WERI-Rb-1 (cell line): ENCODE data around the gene S1PR1.

Experiments
- DNase-seq: peaks from one replicate; pipeline ENCODE4 v3.0.0-alpha.2; 2020
- H3K27ac ChIP-seq: fragments of 250-450 bp; sonication (Bioruptor Pico); 2 replicates; pipeline ENCODE4 v1.5.1; 2020; ENCODE audit warnings: mild to moderate bottlenecking, moderate library complexity
- H3K27me3 ChIP-seq: fragments of 250-450 bp; sonication (Bioruptor Pico); 2 replicates; pipeline ENCODE4 v1.5.1; 2021; ENCODE audit warnings: mild to moderate bottlenecking, low read depth, moderate library complexity; ENCODE audit not compliant: insufficient read depth, severe bottlenecking
- H3K36me3 ChIP-seq: fragments of 250-450 bp; sonication (Bioruptor Pico); 2 replicates; pipeline ENCODE4 v1.5.1; 2020; ENCODE audit warnings: mild to moderate bottlenecking, moderate library complexity
- H3K4me3 ChIP-seq: 2 replicates; pipeline ENCODE4 v1.5.1; 2011; ENCODE audit warnings: low read depth, mild to moderate bottlenecking, control low read depth, low read length
- H3K9me3 ChIP-seq: fragments of 250-450 bp; sonication (Bioruptor Pico); 2 replicates; pipeline ENCODE4 v1.5.1; 2021; ENCODE audit warnings: mild to moderate bottlenecking, moderate library complexity; ENCODE audit not compliant: severe bottlenecking
- TF ChIP-seq, protein P1 (sequence below): IDR thresholded peaks from 2 replicates; pipeline ENCODE4 v1.5.1; 2011; ENCODE audit warnings: low read depth, mild to moderate bottlenecking, control low read depth, inconsistent platforms, low read length

Gene S1PR1

DNA sequence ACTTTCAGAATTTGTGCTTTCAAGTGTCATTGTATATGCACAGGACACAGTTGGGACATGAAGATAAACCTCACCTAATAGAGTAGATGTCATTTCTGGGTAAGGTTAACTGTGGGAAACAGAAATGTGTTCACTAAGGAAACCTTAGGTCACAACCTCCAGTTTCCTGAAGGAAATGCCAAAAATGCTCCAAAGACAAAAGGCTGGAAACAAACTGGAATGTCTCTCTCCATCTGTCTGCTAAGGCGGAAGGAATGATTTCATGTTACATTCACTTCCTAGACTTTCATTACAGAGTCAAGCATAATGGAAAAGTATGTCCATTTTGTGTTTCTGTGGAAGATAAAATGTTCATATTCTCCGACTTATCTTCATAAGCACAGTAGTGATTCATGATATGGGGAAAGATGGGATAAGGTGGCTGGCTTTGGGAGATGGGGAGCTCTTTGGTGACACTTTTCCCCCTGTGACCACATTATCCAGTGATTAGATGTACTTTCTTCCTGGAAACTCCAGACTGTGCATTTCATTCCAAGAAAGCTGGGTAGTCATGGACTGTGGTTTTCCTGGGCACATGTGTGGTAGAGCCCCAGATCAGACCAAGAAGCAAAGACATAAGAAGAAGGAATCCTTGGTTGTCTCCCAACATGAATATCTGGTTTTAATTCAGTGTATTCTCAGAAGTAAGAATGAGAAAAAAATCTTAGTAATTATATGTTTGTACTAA is 5.7 kb downstream of the S1PR1 start:
- TF ChIP-seq, protein P1, sequence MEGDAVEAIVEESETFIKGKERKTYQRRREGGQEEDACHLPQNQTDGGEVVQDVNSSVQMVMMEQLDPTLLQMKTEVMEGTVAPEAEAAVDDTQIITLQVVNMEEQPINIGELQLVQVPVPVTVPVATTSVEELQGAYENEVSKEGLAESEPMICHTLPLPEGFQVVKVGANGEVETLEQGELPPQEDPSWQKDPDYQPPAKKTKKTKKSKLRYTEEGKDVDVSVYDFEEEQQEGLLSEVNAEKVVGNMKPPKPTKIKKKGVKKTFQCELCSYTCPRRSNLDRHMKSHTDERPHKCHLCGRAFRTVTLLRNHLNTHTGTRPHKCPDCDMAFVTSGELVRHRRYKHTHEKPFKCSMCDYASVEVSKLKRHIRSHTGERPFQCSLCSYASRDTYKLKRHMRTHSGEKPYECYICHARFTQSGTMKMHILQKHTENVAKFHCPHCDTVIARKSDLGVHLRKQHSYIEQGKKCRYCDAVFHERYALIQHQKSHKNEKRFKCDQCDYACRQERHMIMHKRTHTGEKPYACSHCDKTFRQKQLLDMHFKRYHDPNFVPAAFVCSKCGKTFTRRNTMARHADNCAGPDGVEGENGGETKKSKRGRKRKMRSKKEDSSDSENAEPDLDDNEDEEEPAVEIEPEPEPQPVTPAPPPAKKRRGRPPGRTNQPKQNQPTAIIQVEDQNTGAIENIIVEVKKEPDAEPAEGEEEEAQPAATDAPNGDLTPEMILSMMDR, result no peak
- Histone ChIP-seq H3K27ac (no peak overlapping the region), H3K36me3 (no peaks in the 10 kb centered on the region), H3K9me3 (no peaks in the 10 kb centered on the region), H3K4me3 (no peak overlapping the region), H3K27me3 (peaks cover 41% of the 10 kb centered on the region)
- DNase-seq, result no peak

GRCh38 chr1:101243751-101244150 is 6.9 kb downstream of the S1PR1 start:
- Histone ChIP-seq H3K9me3 (no peaks in the 10 kb centered on the region), H3K4me3 (no peak overlapping the region), H3K27me3 (peaks cover 41% of the 10 kb centered on the region), H3K27ac (no peak overlapping the region), H3K36me3 (no peaks in the 10 kb centered on the region)
- DNase-seq, result no peak
- TF ChIP-seq, protein P1, result no peak

DNA sequence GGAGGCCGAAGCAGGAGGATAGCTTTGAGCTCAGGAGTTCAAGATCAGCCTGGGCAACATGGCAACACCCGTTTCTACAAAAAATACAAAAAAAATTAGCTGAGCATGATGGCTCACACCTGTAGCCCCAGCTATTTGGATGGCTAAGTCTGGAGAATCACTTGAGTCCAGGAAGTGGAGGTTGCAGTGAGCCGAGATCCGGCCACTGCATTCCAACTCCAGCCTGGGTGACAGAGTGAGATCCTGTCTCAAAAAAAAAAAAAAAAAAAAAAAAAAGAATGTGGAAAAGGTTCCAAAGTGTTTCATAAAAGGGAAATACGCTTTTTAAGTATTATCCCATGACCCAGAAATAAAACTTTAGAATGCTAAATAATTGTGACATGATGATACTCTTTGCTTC is 8.0 kb downstream of the S1PR1 start:
- Histone ChIP-seq H3K4me3 (no peak overlapping the region), H3K9me3 (no peaks in the 10 kb centered on the region), H3K27ac (no peak overlapping the region), H3K36me3 (no peaks in the 10 kb centered on the region), H3K27me3 (peaks cover 30% of the 10 kb centered on the region)
- TF ChIP-seq, protein P1, result no peak
- DNase-seq, result no peak

DNA sequence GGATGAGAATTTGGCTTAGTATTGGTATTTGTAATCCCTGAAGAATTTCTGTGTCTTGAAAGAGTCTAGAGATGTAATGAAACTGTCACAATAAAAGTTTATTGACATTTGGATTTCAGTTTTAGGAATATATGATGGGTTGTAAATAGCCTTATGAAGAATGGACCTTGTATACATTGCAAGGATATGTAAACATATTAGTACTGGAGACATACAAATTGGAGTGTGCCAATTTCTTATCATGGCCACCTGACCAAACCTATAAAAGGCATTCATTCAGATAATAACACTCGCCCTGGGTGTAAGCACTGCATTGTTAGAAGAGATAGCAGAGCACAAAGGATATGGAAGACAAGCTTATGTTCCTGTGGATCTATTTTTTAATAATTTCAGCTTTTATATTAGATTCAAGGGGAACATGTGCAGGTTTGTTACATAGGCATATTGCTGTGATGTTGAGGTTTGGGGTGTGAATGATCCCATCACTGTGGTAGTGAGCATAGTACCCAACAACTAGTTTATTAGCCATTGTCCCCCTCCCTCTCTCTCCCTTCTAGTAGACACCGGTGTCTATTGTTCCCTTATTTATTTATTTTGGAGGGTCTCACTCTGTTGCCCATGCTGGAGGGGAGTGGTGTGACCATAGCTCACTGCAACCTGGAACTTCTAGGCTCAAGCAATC is 8.6 kb downstream of the S1PR1 start:
- DNase-seq, result no peak
- TF ChIP-seq, protein P1, result no peak
- Histone ChIP-seq H3K27ac (no peak overlapping the region), H3K9me3 (no peaks in the 10 kb centered on the region), H3K27me3 (peaks cover 29% of the 10 kb centered on the region), H3K36me3 (no peaks in the 10 kb centered on the region), H3K4me3 (no peak overlapping the region)

DNA sequence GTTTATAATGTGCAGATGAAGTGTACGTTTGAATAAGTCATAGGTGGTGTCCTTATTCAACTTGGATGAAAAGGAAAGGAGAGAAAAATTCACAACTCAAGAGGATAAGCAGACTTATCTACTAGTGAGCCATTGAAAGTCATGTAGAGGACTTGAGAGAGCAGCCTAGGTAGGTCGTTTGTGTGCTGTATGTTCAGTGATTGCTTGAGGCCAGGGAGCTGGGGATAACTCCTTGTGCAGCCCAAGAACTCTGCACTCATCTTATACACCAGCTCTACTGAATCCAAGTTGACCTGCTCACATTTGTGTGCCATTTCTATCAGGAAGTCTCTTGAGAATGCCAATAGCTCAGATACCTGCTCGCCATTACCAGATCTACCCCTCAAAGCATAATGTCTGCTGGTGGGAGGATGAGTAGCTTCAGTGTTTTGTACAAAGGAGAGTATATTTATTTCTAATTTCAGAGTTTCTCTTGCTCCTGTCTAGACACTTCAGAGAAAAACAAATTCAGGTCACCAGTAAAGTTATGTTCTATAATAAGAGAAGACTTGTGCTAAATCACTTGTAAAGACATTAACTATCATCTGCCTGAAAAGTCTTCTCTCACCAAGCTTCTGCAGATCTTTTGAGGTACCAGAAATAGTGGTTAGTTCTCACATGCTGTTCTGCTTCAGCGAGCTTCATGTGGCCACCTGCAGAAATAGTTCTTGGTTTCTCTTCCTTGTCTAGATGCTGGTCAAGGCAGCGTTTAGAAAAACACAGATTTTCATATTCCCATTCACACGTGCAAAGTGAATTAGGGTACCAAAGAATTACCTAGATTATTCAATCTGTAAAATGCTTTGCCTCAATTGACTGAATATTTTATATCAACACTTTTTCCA is 10.8 kb downstream of the S1PR1 start:
- TF ChIP-seq, protein P1, result no peak
- no peak for DNase-seq
- Histone ChIP-seq H3K27me3 (peaks cover 21% of the 10 kb centered on the region), H3K36me3 (no peaks in the 10 kb centered on the region), H3K4me3 (no peak overlapping the region), H3K27ac (no peak overlapping the region), H3K9me3 (no peaks in the 10 kb centered on the region)
